SK-N-SH (cell line): ENCODE data around the gene RNF126. TPM values are rescaled to one million over a fixed set of nuclear protein-coding genes. Genes with fewer than 3 reads are reported as not detected.

Source experiments
- CTCF ChIA-PET: fragments of 300-600, 350-600 bp; formaldehyde crosslinking; extraction: SDS; loops from one replicate; lab custom pipeline; 2021; lab: Yijun Ruan, JAX
- POLR2A ChIA-PET: fragments of 350-600 bp; sonication (Branson Sonifier 250); formaldehyde crosslinking; extraction: SDS; loops from one replicate; lab custom pipeline; 2020; ENCODE audit warnings: antibody characterized with exemption, inconsistent platforms; lab: Yijun Ruan, JAX
- DNase-seq: peaks from one replicate; pipeline ENCODE4 v3.0.0; 2012
- H2AFZ ChIP-seq: fragments of 200-600 bp; sonication (generic); 2 replicates; pipeline ENCODE4 v1.8.1; 2016; ENCODE audit warnings: antibody characterized with exemption, mild to moderate bottlenecking, low read depth
- H3F3A ChIP-seq: fragments of 200-600 bp; sonication (generic); replicated peaks from 2 replicates; pipeline ENCODE3; 2016; ENCODE audit warnings: antibody characterized with exemption, mild to moderate bottlenecking; ENCODE audit not compliant: insufficient read depth
- H3K27ac ChIP-seq, 2 experiments: fragments of 200-500 bp in 1 of 2; fragments of 200-600 bp in 1 of 2; sonication (Bioruptor generic) in 1 of 2; sonication (generic), shearing (Covaris generic) in 1 of 2; 2 replicates each; pipeline versions ENCODE4 v1.5.1 to v1.6.1; 2014 to 2016; ENCODE audit warnings: low read depth in 2 of 2, inconsistent platforms in 1 of 2, low read length in 1 of 2, mild to moderate bottlenecking in 1 of 2, mixed read lengths in 1 of 2
- H3K27me3 ChIP-seq: fragments of 200-600 bp; sonication (generic), shearing (Covaris generic); 2 replicates; pipeline ENCODE4 v1.6.1; 2016; ENCODE audit warnings: mixed run types; ENCODE audit not compliant: insufficient read depth
- H3K36me3 ChIP-seq, 2 experiments: fragments of 200-500 bp in 1 of 2; fragments of 200-600 bp in 1 of 2; sonication (Bioruptor generic) in 1 of 2; sonication (generic) in 1 of 2; replicated peaks in 1 of 2; 2 replicates each; pipeline versions ENCODE3 to v1.5.1; 2014 to 2016; ENCODE audit warnings: low read length in 1 of 2, mild to moderate bottlenecking in 1 of 2; ENCODE audit not compliant: insufficient read depth in 2 of 2, control insufficient read depth in 1 of 2
- H3K4me1 ChIP-seq, 2 experiments: fragments of 200-500 bp in 1 of 2; fragments of 200-600 bp in 1 of 2; sonication (Bioruptor generic) in 1 of 2; sonication (generic), shearing (Covaris generic) in 1 of 2; 2 replicates each; pipeline versions ENCODE4 v1.5.1 to v1.6.1; 2014 to 2016; ENCODE audit warnings: low read depth in 1 of 2, low read length in 1 of 2, mixed run types in 1 of 2; ENCODE audit not compliant: insufficient read depth in 2 of 2, control insufficient read depth in 1 of 2
- H3K4me2 ChIP-seq: fragments of 200-600 bp; sonication (generic), shearing (Covaris generic); 2 replicates; pipeline ENCODE4 v1.6.1; 2017; ENCODE audit warnings: mixed run types
- H3K4me3 ChIP-seq, 2 experiments: fragments of 200-500 bp in 1 of 2; fragments of 200-600 bp in 1 of 2; sonication (Bioruptor generic) in 1 of 2; sonication (generic), shearing (Covaris generic) in 1 of 2; 2 replicates each; pipeline versions ENCODE4 v1.5.1 to v1.8.1; 2014 to 2016; ENCODE audit warnings: low read depth in 2 of 2, inconsistent platforms in 1 of 2, low read length in 1 of 2, mild to moderate bottlenecking in 1 of 2, mixed read lengths in 1 of 2, moderate library complexity in 1 of 2
- H3K79me2 ChIP-seq: fragments of 200-600 bp; sonication (generic); 2 replicates; pipeline ENCODE4 v1.8.1; 2017; ENCODE audit warnings: mild to moderate bottlenecking; ENCODE audit not compliant: insufficient read depth
- H3K9ac ChIP-seq: fragments of 200-600 bp; sonication (generic); 2 replicates; pipeline ENCODE4 v1.6.1; 2017; ENCODE audit warnings: mixed run types
- H3K9me2 ChIP-seq: fragments of 200-600 bp; sonication (generic); 2 replicates; pipeline ENCODE4 v1.6.1; 2017; ENCODE audit warnings: mixed run types
- H3K9me3 ChIP-seq: fragments of 200-600 bp; sonication (generic); 2 replicates; pipeline ENCODE4 v1.6.1; 2017; ENCODE audit warnings: mixed run types, mild to moderate bottlenecking, moderate library complexity
- H4K20me1 ChIP-seq: fragments of 200-600 bp; sonication (generic); 2 replicates; pipeline ENCODE4 v1.6.1; 2017; ENCODE audit warnings: mild to moderate bottlenecking, mixed run types; ENCODE audit not compliant: insufficient read depth
- ELF1 ChIP-seq: IDR thresholded peaks from 2 replicates; pipeline ENCODE4 v1.4.0; 2012
- EZH2phosphoT487 ChIP-seq: fragments of 200-600 bp; sonication (generic); IDR thresholded peaks from 2 replicates; pipeline ENCODE4 v1.6.1; 2017; ENCODE audit warnings: low read depth, mixed run types, mild to moderate bottlenecking, antibody characterized with exemption, moderate library complexity, borderline replicate concordance
- FOSL2 ChIP-seq: IDR thresholded peaks from 2 replicates; pipeline ENCODE4 v1.4.0; 2012; ENCODE audit warnings: low read depth, mild to moderate bottlenecking, moderate library complexity, borderline replicate concordance
- GATA2 ChIP-seq: sonication (generic); formaldehyde crosslinking; IDR thresholded peaks from 2 replicates; pipeline ENCODE4 v1.5.0; 2020; ENCODE audit warnings: mild to moderate bottlenecking, missing genetic modification reagents
- RAD21 ChIP-seq: IDR thresholded peaks from 2 replicates; pipeline ENCODE4 v1.6.1; 2012; ENCODE audit warnings: mild to moderate bottlenecking, low read length
- YY1 ChIP-seq: IDR thresholded peaks from 2 replicates; pipeline ENCODE4 v1.4.0; 2012; ENCODE audit warnings: low read depth, mild to moderate bottlenecking
- WGBS: methylation state at CpG from one replicate; pipeline ENCODE4 v1.1.6; 2017; ENCODE audit warnings: low lambda C conversion rate; 5-methylcytosine and 5-hydroxymethylcytosine counted together
- polyA plus RNA-seq, 3 experiments: library from polyadenylated mRNA; depleted of rRNA; stranded (reverse); fragments of >200 nt; gene quantifications; 2 replicates each; pipeline ENCODE4 v1.2.3, GENCODE V29; 2012
- TF ChIP-seq, protein P1 (sequence below): IDR thresholded peaks from 2 replicates; pipeline ENCODE4 v1.6.1; 2012; ENCODE audit warnings: mild to moderate bottlenecking, low read depth, low read length, moderate library complexity
- TF ChIP-seq, protein P2 (sequence below): fragments of 150-350 bp; IDR thresholded peaks from 2 replicates; pipeline ENCODE4 v1.6.1; 2016; ENCODE audit warnings: mild to moderate bottlenecking, low read depth, low read length
- TF ChIP-seq, protein P3 (sequence below): IDR thresholded peaks from 2 replicates; pipeline ENCODE4 v1.4.0; 2012; ENCODE audit warnings: low read depth, borderline replicate concordance
- TF ChIP-seq, protein P4 (sequence below): IDR thresholded peaks from 2 replicates; pipeline ENCODE4 v1.4.0; 2012; ENCODE audit warnings: low read depth

Gene RNF126
- polyA plus RNA-seq, 1 of the 3 experiments (the other 2 are of a cell fraction) = 12.9 TPM

DNA sequence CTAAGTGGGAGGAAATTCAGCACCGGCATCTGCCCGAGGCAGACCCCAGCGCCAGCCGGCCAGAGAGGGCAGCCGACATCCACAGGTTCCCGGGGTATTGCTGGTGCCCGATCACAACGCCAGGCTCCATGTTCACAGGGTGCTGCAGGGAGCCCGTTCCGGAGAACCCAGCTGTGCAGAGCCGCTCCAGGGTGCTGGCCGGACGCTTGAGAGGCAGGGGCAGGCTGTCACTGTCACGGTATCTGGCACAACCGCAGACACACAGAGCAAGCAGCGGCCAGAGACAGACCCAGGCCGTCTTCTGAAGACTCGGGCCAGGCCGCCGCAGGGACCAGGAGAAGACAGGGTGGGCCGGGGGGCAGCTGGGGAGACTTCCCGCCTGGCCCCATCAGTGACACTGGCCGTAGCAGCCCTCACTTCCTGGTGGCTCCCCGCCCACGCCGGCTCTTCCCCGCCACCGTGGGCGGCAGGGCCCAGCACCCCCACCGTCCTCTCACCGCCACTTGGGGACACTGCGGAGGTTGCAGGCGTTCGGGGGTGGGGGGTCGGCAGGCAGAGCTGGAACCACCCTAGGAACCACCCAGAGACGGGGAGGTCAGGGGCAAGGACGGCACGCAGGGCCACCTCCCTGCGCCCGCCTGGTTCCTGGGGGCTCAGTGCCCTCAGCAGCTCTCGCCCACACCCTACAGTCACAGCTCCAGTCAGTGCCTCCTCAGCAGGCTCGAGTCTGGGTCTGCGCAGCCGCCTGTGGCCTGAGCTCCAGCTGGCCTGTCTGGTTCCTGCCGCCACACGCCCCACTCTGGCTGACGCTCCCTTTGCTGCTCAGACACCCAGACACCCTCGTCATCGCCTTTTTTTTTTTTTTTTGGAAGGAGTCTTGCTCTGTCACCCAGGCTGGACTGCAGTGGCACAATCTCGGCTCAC is 3.8 kb downstream of the RNF126 start:
- CTCF ChIA-PET = interaction anchor here (0.5 to 1.5 kb wide), 2 partner anchors 31 to 75 kb away, joined by 3 read pairs; no protein-coding TSS in a partner anchor
- no peak for DNase-seq
- Histone ChIP-seq H3K79me2 (peaks cover 89% of the 10 kb centered on the region), H3K9ac (no peak overlapping the region), H3K4me2 (no peak overlapping the region), H3F3A (peaks cover 4% of the 10 kb centered on the region), H4K20me1 (peaks cover 82% of the 10 kb centered on the region), H3K4me1 (peaks cover 7 to 27% of the 10 kb centered on the region in 2 experiments; a peak in 2 of 4 replicates), H3K9me3 (no peaks in the 10 kb centered on the region), H3K9me2 (no peaks in the 10 kb centered on the region), H3K27ac (no peak overlapping the region; a peak in 1 of 4 replicates), H2AFZ (no peak overlapping the region), H3K27me3 (no peaks in the 10 kb centered on the region), H3K4me3 (no peak overlapping the region), H3K36me3 (peaks cover 0 to 9% of the 10 kb centered on the region in 2 experiments)
- POLR2A ChIA-PET = no interaction called here
- no peak for TF ChIP-seq ELF1
- TF ChIP-seq EZH2phosphoT487 = no peak
- TF ChIP-seq, protein P1, sequence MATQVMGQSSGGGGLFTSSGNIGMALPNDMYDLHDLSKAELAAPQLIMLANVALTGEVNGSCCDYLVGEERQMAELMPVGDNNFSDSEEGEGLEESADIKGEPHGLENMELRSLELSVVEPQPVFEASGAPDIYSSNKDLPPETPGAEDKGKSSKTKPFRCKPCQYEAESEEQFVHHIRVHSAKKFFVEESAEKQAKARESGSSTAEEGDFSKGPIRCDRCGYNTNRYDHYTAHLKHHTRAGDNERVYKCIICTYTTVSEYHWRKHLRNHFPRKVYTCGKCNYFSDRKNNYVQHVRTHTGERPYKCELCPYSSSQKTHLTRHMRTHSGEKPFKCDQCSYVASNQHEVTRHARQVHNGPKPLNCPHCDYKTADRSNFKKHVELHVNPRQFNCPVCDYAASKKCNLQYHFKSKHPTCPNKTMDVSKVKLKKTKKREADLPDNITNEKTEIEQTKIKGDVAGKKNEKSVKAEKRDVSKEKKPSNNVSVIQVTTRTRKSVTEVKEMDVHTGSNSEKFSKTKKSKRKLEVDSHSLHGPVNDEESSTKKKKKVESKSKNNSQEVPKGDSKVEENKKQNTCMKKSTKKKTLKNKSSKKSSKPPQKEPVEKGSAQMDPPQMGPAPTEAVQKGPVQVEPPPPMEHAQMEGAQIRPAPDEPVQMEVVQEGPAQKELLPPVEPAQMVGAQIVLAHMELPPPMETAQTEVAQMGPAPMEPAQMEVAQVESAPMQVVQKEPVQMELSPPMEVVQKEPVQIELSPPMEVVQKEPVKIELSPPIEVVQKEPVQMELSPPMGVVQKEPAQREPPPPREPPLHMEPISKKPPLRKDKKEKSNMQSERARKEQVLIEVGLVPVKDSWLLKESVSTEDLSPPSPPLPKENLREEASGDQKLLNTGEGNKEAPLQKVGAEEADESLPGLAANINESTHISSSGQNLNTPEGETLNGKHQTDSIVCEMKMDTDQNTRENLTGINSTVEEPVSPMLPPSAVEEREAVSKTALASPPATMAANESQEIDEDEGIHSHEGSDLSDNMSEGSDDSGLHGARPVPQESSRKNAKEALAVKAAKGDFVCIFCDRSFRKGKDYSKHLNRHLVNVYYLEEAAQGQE = no peak
- TF ChIP-seq, protein P2, sequence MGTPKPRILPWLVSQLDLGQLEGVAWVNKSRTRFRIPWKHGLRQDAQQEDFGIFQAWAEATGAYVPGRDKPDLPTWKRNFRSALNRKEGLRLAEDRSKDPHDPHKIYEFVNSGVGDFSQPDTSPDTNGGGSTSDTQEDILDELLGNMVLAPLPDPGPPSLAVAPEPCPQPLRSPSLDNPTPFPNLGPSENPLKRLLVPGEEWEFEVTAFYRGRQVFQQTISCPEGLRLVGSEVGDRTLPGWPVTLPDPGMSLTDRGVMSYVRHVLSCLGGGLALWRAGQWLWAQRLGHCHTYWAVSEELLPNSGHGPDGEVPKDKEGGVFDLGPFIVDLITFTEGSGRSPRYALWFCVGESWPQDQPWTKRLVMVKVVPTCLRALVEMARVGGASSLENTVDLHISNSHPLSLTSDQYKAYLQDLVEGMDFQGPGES = no peak
- TF ChIP-seq, protein P3, sequence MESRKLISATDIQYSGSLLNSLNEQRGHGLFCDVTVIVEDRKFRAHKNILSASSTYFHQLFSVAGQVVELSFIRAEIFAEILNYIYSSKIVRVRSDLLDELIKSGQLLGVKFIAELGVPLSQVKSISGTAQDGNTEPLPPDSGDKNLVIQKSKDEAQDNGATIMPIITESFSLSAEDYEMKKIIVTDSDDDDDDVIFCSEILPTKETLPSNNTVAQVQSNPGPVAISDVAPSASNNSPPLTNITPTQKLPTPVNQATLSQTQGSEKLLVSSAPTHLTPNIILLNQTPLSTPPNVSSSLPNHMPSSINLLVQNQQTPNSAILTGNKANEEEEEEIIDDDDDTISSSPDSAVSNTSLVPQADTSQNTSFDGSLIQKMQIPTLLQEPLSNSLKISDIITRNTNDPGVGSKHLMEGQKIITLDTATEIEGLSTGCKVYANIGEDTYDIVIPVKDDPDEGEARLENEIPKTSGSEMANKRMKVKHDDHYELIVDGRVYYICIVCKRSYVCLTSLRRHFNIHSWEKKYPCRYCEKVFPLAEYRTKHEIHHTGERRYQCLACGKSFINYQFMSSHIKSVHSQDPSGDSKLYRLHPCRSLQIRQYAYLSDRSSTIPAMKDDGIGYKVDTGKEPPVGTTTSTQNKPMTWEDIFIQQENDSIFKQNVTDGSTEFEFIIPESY = no peak
- TF ChIP-seq, protein P4, sequence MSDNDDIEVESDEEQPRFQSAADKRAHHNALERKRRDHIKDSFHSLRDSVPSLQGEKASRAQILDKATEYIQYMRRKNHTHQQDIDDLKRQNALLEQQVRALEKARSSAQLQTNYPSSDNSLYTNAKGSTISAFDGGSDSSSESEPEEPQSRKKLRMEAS = no peak
- no peak for TF ChIP-seq FOSL2
- no peak for TF ChIP-seq GATA2 (CRISPR knock-in tag)
- TF ChIP-seq RAD21 = no peak
- TF ChIP-seq YY1 = no peak
- WGBS = 90% methylated on average over 31 of the region's 50 CpGs
